ENCODE data around the gene BRCC3.

Gene BRCC3

DNA sequence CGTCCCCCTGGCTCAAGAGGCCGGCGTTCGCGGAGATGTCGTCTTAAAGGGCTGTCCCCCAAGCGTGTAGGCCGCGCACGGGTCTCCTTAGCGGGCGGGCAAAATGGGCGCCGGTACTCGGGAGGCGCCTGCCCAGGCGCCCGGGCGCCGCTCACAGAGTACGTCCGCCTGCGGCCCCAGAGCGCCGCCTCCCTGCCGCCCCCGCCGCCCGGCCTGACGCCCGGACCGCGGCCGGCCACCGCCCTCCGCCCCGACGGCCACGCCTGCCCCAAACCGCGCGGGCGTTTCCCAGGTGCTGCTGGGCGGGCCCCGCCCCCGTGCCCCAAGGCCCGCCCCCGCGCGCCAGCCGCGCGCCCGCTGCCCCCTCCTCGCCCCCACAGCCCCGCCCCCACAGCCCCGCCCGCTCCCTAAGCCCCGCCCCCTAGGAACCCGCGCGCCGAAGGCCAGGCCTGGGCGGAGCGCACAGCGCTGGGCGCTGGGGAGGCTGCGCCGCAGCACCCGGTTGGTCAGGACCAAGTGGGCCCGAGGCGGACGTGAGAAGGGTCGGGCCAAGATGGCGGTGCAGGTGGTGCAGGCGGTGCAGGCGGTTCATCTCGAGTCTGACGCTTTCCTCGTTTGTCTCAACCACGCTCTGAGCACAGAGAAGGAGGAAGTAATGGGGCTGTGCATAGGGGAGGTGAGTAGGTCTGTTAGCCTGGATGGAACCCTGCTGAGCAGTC, at the start of gene BRCC3, which contains the start of the genes CMC4 and MTCP1:
TSS of gene BRCC3 (plus strand) at position 534 of the 719 bp plus-strand sequence. CDS start at position 554, 20 bp downstream.
TSS of gene CMC4 (minus strand) at position 162 of the 719 bp plus-strand sequence. CDS start 7,113 bp downstream, outside the sequence.
TSS of gene MTCP1 (minus strand) at position 162 of the 719 bp plus-strand sequence. CDS start 5,126 bp downstream, outside the sequence.
- peak; percentile 86 for DNase-seq (ENCODE audit: low spot score)

DNA sequence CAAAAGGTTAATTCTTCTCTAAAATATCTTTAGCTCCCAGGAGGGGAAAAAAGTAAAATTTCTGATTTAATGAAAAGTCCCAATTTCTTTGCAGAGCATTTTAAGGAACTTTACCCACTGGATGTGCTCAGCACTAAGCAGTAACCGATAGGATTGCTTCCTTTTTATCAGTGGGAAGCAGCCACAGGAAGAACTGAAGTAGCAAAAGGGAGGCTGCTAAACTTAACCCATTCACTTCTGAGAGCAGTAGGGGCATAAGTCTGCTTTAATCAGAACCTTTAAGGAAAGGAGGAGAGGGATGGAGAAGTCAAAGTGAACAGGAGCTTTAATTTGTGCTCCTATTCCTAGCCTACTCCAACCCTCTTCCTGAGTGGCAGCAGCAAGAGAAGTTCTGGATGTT, 48.7 kb upstream of the BRCC3 start, which contains the start of gene F8:
TSS of gene F8 (minus strand) at position 139 of the 400 bp plus-strand sequence. CDS start 171 bp downstream, outside the sequence.
- no peak for DNase-seq (ENCODE audit: low spot score)

DNA sequence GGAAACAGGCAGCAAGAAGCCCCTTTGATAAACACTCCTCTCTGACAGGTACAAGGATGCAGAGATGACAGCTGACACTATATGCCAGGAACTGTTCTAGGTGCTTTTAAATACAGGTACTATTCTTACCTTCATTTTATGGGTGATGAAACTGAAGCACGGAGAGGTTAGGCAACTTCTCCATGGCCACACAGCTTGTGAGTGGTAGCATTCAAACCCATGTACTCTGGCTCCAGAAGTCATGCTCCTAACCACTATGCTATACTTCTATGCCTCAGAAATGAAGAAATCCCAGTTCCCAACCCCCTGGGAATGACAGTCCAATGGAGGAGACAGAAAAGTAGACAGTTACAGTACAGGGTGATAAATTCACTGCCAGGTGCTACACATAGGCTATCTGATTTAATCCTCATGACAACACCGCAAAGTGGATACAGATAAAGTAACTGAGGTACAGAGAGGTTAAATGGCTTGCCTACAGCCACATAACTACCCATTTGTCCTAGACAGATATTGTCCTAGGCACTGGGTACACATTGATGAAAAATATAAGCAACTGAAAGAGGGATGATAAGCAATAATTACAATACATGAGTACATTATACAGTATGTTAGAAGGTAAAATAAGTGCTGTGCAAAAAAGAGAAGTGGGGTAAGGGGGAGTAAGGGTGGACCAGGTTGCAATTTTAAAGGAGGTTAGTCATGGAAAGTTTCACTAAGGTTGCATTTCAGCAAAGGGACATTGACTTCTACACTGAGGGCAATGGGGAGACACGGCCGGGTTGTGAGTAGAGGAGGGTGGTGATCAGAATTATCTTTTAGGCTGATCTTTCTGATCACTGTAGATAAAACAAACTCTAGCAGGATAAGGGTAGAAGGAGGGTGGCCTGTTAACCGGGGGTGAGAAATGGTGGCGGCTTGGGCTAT, 47.1 kb upstream of the BRCC3 start:
- DNase-seq (ENCODE audit: low spot score): no peak

DNA sequence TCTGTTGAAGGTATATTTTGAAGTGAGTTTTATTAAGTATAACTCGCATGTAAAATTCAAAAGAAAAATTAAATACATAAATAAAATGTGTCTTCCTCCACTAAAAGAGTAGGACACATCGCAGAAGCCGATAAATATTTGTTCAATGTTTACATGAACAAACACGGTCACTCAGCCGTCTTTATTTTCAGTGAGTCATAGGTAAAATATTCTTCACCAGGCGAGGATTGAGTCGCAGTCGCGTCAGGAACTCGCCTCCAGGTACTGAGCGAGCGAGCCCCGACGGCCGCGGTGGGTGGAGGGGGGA, 44.9 kb upstream of the BRCC3 start:
- DNase-seq (ENCODE audit: low spot score): no peak

DNA sequence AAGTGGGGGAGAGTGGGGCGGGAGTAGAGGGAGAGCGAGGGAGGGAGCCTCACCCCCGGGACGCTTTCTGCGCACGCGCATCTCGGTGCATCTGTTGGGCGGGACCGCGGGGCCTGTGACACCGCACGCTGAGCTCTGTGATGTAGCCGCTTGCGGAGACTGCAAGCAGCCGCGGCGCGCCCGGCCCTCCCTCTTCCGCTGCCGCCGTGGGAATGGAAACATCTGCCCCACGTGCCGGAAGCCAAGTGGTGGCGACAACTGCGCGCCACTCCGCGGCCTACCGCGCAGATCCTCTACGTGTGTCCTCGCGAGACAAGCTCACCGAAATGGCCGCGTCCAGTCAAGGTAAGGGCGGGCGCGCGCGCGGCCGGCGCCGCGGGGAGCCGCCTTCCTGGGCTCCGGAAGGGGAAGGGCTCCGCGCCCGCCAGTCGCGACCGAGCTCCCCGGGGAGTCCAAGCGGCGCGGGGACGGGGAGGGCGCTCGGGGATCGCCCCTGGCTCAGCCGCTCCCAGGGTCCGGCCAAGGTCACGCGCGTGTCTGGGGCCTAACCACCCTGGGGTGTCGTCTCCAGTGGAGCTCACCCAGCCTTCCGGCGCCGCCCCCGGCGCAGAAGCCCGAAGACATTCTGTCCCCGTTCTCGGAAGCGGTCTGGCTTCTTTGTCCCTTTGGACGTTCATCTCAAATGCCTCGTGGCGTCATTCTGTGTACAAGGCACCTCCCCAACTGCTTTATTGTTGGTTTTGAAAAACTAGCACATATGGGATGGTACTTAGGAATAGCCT, 44.4 kb upstream of the BRCC3 start, which contains the start of gene FUNDC2:
TSS of gene FUNDC2 (plus strand) at position 118 of the 782 bp plus-strand sequence. CDS start at position 213, 95 bp downstream.
- peak; percentile 91 for DNase-seq (ENCODE audit: low spot score)

DNA sequence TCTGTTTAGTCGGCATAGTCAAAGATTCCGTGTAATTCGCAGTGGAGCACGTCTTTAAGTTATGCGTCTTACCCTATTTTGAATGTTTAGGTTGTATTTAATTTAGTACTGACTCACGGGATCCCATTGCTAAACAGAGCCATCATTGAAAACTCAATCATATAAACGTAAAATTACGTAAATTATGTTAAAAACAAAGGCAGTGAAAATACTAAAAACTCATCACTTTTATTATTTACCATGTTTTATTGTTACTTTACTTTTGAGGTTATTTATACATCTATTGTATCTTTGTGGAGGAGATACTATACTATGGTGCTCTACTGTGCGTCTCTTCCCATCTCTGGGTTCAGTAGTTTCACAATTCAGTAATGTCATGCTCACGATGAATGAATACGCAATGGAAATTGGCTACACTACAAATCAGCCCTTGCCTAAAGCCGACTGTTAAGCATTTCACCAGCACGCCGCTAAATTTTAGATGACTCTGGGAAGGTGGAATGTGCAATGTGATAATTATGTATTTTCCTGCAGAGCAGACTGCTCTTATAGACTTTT, 43.7 kb upstream of the BRCC3 start:
- no peak for DNase-seq (ENCODE audit: low spot score)

DNA sequence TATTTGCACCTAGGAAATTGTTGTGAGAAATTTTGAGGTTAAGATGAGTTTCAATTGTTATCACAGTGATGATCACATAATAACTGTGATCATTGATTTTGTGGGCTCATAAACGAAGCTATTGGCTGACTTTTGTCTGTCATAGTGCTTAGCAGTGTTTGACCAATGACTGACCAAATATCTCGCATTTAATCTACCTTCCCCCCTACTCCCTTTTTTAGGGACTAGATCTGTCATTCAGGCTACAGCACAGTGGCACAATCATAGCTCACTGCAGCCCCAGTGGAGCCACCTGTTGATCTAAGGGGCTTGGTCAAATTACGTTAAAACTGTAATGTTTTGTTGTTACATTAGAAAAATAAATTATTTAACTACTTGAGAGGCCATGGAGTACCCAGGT, 43.2 kb upstream of the BRCC3 start:
- no peak for DNase-seq (ENCODE audit: low spot score)

DNA sequence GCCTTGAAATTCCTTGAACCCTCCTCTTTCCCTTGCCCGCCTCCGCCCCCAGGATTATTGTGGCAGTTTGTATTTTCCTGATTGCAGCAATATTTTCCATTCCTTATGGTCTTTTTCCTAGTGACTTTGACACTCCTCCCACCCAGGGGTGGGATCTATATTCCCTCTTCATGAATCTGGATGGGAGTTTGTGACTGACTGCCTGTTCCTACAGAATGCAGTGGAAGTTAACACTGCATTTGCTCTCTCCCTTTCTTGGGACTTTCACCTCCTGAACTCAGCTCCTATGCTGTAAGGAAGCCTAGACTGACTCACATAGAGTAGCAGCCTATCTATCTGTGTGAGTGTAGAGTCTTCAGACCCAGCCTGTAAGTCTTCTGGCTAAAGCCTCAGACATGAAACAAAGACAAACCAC, 42.4 kb upstream of the BRCC3 start:
- DNase-seq (ENCODE audit: low spot score): no peak

DNA sequence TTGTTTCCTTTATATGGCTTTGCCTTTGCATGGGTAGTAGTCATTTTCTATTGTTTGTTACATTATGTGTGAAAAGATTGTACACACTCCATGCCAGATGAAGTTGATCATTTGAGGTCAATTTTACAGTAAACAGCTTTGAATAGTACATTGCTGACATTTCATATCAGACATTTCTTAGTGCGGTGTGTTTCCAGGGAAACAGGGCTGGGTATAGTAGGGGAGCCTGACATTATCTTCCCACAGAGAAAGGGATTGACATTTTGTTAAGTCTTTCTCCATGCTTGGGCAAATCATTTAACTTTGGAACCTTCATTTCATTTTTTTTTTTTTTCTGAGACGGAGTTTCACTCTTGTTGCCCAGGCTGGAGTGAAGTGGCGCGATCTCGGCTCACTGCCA, 39.7 kb upstream of the BRCC3 start:
- DNase-seq (ENCODE audit: low spot score): no peak

DNA sequence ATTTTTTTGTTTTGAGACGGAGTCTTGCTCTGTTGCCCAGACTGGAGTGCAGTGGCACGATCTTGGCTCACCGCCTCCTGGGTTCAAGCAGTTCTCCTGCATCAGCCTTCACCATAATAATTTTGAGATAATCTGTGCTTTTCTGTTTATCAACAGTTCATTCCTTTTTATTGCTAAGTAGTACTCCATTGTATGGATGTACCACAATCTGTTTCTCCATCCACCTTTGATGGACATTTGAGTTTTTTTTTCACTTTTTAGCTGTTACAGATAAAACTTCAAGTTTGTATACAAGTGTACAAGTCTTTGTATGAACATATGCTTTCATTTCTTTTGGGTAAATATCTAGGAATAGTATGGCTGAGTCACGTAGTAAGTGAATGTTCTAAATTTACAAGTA, 35.6 kb upstream of the BRCC3 start:
- DNase-seq (ENCODE audit: low spot score): no peak

DNA sequence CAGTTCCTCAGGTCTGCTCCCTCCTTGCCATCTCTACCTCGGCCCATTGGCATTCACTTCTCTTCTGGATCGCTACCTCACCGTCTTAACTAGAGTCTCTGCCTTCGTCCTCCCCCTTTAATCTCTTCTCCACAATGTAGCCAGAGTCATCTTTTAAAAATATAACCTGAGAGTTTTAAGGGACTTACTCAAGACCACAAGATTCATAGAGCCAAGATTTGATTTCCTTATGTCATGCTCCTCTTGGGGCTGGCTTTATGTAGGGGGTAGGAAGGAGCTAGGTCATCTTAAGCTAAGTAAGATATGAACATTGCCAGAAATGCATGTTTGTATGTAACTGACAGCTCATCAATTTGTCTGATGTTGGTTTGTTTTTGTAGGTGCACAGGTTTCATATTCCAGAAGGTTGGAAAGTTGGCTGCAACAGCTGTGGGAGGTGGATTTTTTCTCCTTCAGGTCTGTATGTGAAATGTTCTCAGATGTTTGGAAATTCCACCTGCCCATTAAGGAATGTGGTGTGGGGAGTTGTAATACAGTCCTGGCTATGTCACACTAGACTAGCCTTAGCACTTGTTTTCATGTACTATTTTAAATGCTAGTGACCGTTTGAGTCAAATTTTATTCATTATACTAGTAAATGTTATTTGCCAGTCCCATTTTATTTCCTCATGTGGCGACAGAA, 25.0 kb upstream of the BRCC3 start:
- DNase-seq (ENCODE audit: low spot score): no peak

DNA sequence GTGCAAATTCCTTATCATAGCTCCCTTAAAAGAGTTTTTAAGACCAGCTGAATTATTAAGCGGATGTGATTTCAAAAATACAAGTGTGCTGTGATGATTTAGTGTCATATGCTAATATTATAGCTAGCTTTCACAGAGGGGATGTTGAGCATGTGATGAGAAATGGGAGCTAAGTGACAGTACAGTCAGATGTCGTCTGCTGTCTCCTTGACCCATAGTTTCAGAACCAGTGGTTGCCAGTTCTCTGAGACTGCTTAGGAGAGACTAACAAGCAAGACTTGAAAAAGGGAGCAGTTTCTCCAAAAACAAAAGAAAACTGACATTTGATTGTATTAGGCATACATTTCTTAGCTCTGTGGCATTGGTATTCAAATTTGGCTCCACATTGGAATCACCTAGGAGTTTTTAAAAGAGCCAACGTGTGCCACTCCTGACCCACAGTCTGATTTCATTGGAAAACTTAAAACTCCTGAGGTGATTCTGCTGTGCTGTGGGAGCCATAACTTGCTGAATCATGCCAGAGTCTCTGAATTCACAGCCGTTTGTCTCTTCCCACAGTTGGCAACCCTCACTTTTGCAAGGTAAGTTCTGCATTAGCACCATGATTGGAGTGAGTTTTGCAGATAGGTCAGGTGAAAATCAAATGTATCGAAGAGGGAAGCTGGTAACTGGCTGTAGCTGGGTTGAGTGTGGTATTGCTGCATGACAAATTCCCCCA, 24.3 kb upstream of the BRCC3 start:
- DNase-seq (ENCODE audit: low spot score): no peak

DNA sequence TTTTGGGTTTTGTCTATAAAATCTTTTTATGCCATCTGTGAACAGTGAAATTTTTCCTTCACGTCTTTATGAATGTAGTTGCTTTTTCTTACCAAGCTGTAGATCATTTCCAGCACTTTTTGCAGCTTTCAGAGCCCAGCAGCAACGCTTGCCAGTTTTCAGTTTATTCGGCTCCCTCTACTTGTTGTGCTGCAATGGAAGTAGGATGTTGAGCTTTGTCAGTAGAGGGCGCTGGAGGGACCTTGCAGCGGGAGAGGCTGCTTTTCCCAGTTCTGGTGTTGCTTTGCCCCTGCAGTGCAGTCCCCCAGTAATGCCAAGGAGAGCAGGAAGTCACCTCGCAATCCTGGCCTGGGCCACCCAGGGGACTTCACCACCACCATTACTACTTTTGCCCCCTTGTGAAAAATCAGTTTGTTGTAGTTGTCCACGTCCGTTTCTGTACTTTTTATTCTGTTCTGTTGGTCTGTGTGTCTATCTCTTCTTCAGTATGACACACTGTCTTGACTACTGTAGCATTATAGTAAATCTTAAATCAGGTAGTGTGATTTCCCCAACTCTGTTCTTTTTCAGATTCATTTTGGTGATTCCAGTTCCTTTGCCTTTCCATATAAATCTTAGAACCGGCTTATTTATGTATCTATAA, 22.2 kb upstream of the BRCC3 start:
- no peak for DNase-seq (ENCODE audit: low spot score)

DNA sequence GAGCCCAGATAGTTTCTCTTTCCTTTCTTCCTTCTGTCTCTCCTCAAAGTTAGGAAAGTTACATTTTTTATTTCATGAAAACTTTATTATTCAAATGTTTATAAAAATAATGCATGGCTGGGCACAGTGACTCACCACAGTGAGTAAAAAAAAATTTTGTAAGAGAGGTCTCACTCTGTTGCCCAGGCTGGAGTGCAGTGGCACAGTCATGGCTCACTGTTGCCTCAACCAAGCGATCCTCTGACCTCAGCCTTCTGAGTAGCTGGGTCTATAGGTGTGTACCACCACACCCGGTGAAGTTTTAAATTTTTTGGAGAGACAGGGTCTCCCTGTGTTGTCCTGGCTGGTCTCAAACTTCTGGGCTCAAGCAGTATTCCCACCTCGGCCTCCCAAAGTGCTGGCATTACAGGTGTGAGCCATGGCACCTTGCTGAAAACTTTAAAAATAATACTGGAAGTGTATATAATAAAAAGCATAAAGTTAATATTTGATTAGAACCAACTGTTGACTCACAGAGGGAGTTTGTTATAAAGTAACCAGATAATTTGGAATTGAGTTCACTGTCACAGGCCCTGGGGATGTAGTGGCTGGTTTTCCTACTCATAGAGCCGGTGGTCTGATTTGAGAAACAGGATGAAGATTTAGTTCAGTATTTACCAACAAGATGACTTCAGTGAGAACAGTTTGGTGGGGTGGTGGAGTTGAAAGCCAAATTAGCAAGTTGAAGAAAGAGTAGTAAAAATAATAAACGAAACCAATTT, 18.4 kb upstream of the BRCC3 start:
- DNase-seq (ENCODE audit: low spot score): no peak

DNA sequence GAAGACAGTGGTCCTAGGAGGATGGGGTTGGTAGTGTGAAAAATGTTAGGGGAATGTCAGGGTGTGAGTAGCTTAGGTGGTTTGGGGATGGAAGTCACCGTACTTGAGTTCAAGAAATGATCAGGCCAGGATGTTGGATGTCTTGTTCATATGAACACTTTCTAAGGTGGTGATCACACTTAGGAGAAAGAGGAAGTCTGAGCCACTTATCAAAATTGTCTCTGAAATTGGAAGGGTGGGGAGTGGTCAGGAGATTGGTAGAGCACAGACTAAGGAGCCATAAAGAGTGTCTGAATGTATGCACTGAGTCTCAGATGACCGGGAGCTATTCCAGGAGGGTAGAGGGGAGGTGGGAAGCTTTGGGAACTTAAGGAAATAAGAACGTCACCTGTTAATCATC, 17.7 kb upstream of the BRCC3 start:
- no peak for DNase-seq (ENCODE audit: low spot score)

DNA sequence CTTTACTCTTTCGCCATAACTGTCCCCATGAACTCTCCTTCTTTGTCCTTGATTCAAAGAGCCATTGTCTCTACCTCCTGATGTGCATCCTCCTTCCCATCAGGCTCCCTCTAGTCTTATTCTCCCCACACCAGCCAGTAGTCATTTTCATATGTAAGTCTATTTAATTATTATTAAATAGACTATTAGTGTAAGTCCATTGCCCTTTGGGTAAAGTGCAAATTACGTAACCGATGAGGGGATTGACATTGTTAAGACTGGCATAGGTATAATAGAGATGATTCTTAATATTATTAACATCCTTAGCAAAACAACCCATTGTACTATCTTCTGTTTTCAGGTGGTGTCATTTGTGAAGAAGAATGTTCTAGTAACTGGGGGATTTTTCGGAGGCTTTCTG, 17.1 kb upstream of the BRCC3 start:
- no peak for DNase-seq (ENCODE audit: low spot score)

DNA sequence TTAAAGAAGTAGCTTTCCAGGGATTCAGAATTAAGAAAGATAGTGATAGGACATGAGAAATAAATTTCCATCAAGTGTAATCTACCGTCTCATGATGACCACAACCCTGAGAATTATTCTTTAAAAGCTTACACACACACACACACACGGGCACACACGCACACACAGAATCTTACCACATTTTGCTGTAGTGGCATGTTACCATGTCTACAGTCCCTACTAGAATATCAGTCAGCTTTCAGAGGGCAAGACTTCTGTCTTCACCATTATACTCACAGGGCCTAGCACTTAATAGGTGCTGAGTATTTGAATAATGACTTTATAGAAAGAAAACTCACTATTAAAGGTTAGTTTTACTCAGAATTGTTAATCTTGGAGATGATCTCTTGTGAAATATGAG, 15.8 kb upstream of the BRCC3 start:
- DNase-seq (ENCODE audit: low spot score): no peak

DNA sequence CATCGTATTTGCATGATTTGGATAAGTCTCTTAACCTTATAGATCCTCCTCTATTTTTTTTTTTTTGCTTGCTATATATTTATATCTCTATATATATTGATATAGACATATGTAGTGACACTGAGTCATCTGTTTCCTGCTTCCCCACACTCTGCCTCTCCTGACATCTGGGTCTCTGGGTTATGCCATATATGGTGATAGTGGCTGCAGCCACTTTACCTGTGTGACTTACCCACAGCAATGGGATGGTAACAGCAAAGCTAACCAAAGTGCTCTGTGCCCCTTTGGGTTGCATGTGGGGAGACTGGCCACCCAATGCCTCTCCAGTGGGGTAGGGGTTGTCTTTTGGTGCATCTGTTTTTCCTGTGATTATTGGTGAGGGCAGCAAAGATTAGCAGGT, 14.8 kb upstream of the BRCC3 start:
- no peak for DNase-seq (ENCODE audit: low spot score)
